ENCODE data around the gene CHRDL2. TPM values are rescaled to one million over a fixed set of nuclear protein-coding genes. Genes with fewer than 3 reads are reported as not detected.

Gene CHRDL2
- total RNA-seq, 1 donor from 2014 or later: not detected

- H3K4me3 ChIP-seq (ENCODE audit: low read depth, low read length): no peak overlapping the region
- TF ChIP-seq, protein P1, sequence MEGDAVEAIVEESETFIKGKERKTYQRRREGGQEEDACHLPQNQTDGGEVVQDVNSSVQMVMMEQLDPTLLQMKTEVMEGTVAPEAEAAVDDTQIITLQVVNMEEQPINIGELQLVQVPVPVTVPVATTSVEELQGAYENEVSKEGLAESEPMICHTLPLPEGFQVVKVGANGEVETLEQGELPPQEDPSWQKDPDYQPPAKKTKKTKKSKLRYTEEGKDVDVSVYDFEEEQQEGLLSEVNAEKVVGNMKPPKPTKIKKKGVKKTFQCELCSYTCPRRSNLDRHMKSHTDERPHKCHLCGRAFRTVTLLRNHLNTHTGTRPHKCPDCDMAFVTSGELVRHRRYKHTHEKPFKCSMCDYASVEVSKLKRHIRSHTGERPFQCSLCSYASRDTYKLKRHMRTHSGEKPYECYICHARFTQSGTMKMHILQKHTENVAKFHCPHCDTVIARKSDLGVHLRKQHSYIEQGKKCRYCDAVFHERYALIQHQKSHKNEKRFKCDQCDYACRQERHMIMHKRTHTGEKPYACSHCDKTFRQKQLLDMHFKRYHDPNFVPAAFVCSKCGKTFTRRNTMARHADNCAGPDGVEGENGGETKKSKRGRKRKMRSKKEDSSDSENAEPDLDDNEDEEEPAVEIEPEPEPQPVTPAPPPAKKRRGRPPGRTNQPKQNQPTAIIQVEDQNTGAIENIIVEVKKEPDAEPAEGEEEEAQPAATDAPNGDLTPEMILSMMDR (conservative IDR thresholded peaks at IDR 0.05; ENCODE audit: low read depth, low read length): no peak
- DNase-seq (ENCODE audit: low read depth): no peak
These were observed 84.3 kb downstream of the CHRDL2 start for GRCh38 chr11:74646954-74647353.

Other genes starting within 250 kb of the CHRDL2 start
- gene LIPT2, start 237.7 kb downstream of the CHRDL2 start, total RNA-seq: 7.1 and 8.8 TPM in 2 replicates
- 16.7 and 18.8 TPM in 2 replicates for gene POLD3, start 138.8 kb downstream of the CHRDL2 start, total RNA-seq
- 10.3 and 11.7 TPM in 2 replicates for gene RNF169, start 17.4 kb upstream of the CHRDL2 start, total RNA-seq
- gene XRRA1, start 217.7 kb upstream of the CHRDL2 start, total RNA-seq: 5.1 and 9.5 TPM in 2 replicates
- 40.1 and 42.8 TPM in 2 replicates for gene SPCS2, start 217.8 kb upstream of the CHRDL2 start, total RNA-seq

Measured in epithelial cell of proximal tubule (primary cell).